C4-2B (cell line): ENCODE data around the gene GRAMD2B.

ENCODE experiments used
- CTCF ChIP-seq: fragments of 450-650 bp; conservative IDR thresholded peaks from 2 replicates; pipeline ENCODE4 v1.5.1; 2017; ENCODE audit warnings: mild to moderate bottlenecking
- ZFX ChIP-seq: fragments of 450-650 bp; IDR thresholded peaks from 2 replicates; pipeline ENCODE4 v1.6.1; 2017

- TF ChIP-seq CTCF (no peak), ZFX (no peak)
These were observed 7.4 kb upstream of the GRAMD2B start for GRCh38 chr5:126415789-126416188.
